ENCODE data around the gene SYNDIG1.

DNA sequence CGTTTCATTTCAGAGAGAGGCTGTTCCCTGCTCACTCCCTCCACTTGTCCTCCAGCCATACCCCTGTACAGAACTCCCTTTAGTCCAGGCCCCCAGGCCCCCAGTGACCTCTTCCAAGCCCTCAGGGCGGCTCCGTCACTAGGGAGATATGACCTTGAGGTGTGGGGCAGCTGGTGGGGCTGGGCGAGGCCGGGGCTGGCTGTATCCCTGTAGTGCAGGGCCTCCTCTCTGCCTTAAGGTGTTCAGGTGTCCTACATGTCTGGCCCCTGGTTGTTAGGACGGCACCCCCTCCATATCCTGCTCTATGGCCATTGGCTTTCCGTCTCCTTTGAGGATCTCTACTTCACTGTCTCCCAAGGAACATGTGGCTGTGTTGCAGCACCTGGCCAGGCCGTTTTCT, 17.4 kb upstream of the SYNDIG1 start:
- TF ChIP-seq EZH2 (IDR thresholded peaks at IDR 0.05) (no peak), POLR2AphosphoS5 (IDR thresholded peaks at IDR 0.05; ENCODE audit: borderline replicate concordance, low read depth, low read length) (no peak)
